IMR-90 (cell line): Measurements from ENCODE around the gene PNMA8A. TPM values are rescaled to one million over a fixed set of nuclear protein-coding genes. Genes with fewer than 3 reads are reported as not detected.

Source experiments
- ATAC-seq: fragments of 200-7000 bp; cut with Tn5 transposase; 2 replicates; pipeline ENCODE4 v1.9.1; 2020; ENCODE audit warnings: low read depth, mild to moderate bottlenecking, moderate library complexity
- BruUV-seq: library from RNA; stranded (reverse); fragments of 400-500 nt; replicated peaks from 2 replicates; lab custom pipeline; 2021; lab: Mats Ljungman, UMichigan
- CTCF ChIA-PET: fragments of 300-600 bp; formaldehyde crosslinking; extraction: SDS; loops from one replicate; lab custom pipeline; 2021; ENCODE audit warnings: antibody characterized with exemption; lab: Yijun Ruan, JAX
- POLR2A ChIA-PET: fragments of 300-600 bp; sonication (Branson Sonifier 250); formaldehyde crosslinking; loops from one replicate; lab custom pipeline; 2022; ENCODE audit warnings: antibody characterized with exemption; ENCODE audit not compliant: unreplicated experiment; lab: Charles Lee
- DNase-seq: peaks from one replicate; pipeline ENCODE4 v3.0.0; 2013
- H2AFZ ChIP-seq: replicated peaks from 2 replicates; pipeline ENCODE3; 2013; ENCODE audit warnings: low read length, mild to moderate bottlenecking; ENCODE audit not compliant: poor library complexity
- H2AK5ac ChIP-seq: 2 replicates; pipeline ENCODE4 v1.6.1; 2013; ENCODE audit warnings: low read depth, low read length, inconsistent platforms
- H2AK9ac ChIP-seq: replicated peaks from 2 replicates; pipeline ENCODE3; 2013; ENCODE audit warnings: mild to moderate bottlenecking, low read depth, low read length, moderate library complexity; ENCODE audit not compliant: poor library complexity
- H2BK120ac ChIP-seq: 2 replicates; pipeline ENCODE4 v1.6.1; 2013; ENCODE audit warnings: low read depth, low read length, inconsistent platforms
- H2BK15ac ChIP-seq: 3 replicates; pipeline ENCODE4 v1.6.1; 2013; ENCODE audit warnings: low read depth, low read length, inconsistent platforms
- H2BK20ac ChIP-seq: 2 replicates; pipeline ENCODE4 v1.6.1; 2013; ENCODE audit warnings: low read depth, mild to moderate bottlenecking, inconsistent platforms, low read length, moderate library complexity
- H2BK5ac ChIP-seq: 2 replicates; pipeline ENCODE4 v1.6.1; 2013; ENCODE audit warnings: mild to moderate bottlenecking, low read depth, low read length, inconsistent platforms; ENCODE audit not compliant: poor library complexity, severe bottlenecking
- H3K14ac ChIP-seq: replicated peaks from 2 replicates; pipeline ENCODE4 v1.6.1; 2013; ENCODE audit warnings: low read depth, low read length, inconsistent platforms
- H3K18ac ChIP-seq: 2 replicates; pipeline ENCODE4 v1.6.1; 2013; ENCODE audit warnings: low read depth, low read length, control low read depth
- H3K23ac ChIP-seq: 2 replicates; pipeline ENCODE4 v1.6.1; 2013; ENCODE audit warnings: low read depth, low read length, inconsistent platforms
- H3K27ac ChIP-seq: 2 replicates; pipeline ENCODE4 v1.5.1; 2013; ENCODE audit warnings: mild to moderate bottlenecking, control low read depth, low read length; ENCODE audit not compliant: insufficient read depth
- H3K27me3 ChIP-seq: 2 replicates; pipeline ENCODE4 v1.6.1; 2013; ENCODE audit warnings: low read length; ENCODE audit not compliant: control insufficient read depth, insufficient read depth
- H3K36me3 ChIP-seq: 2 replicates; pipeline ENCODE4 v1.6.1; 2013; ENCODE audit warnings: low read length, mixed read lengths; ENCODE audit not compliant: control insufficient read depth, insufficient read depth
- H3K4ac ChIP-seq: 2 replicates; pipeline ENCODE4 v1.6.1; 2013; ENCODE audit warnings: low read depth, low read length, inconsistent platforms
- H3K4me1 ChIP-seq: 2 replicates; pipeline ENCODE4 v1.6.1; 2013; ENCODE audit warnings: low read length, mixed read lengths; ENCODE audit not compliant: control insufficient read depth, insufficient read depth
- H3K4me2 ChIP-seq: 2 replicates; pipeline ENCODE4 v1.6.1; 2013; ENCODE audit warnings: low read depth, mild to moderate bottlenecking, control low read depth, low read length, moderate library complexity
- H3K4me3 ChIP-seq: 2 replicates; pipeline ENCODE4 v1.5.1; 2013; ENCODE audit warnings: low read depth, mild to moderate bottlenecking, control low read depth, low read length, moderate library complexity; ENCODE audit not compliant: insufficient read depth
- H3K56ac ChIP-seq: 2 replicates; pipeline ENCODE4 v1.6.1; 2013; ENCODE audit warnings: low read length, inconsistent platforms; ENCODE audit not compliant: insufficient read depth; ENCODE audit errors: extremely low read depth
- H3K79me1 ChIP-seq, 2 experiments: 2 replicates each; pipeline ENCODE4 v1.6.1; 2013; ENCODE audit warnings: low read length in 2 of 2, inconsistent platforms in 1 of 2, low read depth in 1 of 2
- H3K9ac ChIP-seq: 2 replicates; pipeline ENCODE4 v1.6.1; 2013; ENCODE audit warnings: low read depth, low read length, control low read depth
- H3K9me1 ChIP-seq: 2 replicates; pipeline ENCODE4 v1.6.1; 2013; ENCODE audit warnings: low read length, inconsistent platforms; ENCODE audit not compliant: insufficient read depth
- H3K9me3 ChIP-seq: 2 replicates; pipeline ENCODE4 v1.6.1; 2013; ENCODE audit warnings: low read length; ENCODE audit not compliant: control insufficient read depth, insufficient read depth
- H4K20me1 ChIP-seq: 2 replicates; pipeline ENCODE4 v1.6.1; 2013; ENCODE audit warnings: low read length, inconsistent platforms; ENCODE audit not compliant: insufficient read depth
- H4K5ac ChIP-seq: 2 replicates; pipeline ENCODE4 v1.6.1; 2013; ENCODE audit warnings: mild to moderate bottlenecking, low read depth, low read length, control low read depth
- H4K8ac ChIP-seq, 2 experiments: 2 replicates each; pipeline ENCODE4 v1.6.1; 2013; ENCODE audit warnings: low read depth in 2 of 2, low read length in 2 of 2, control low read depth in 1 of 2, inconsistent platforms in 1 of 2
- H4K91ac ChIP-seq: 2 replicates; pipeline ENCODE4 v1.6.1; 2013; ENCODE audit warnings: low read depth, low read length, inconsistent platforms; ENCODE audit not compliant: insufficient read depth
- CEBPB ChIP-seq: IDR thresholded peaks from 2 replicates; pipeline ENCODE4 v1.6.1; 2012; ENCODE audit warnings: low read depth, low read length, improper control_type of control experiment
- FOS ChIP-seq: fragments of 150-350 bp; IDR thresholded peaks from 2 replicates; pipeline ENCODE4 v1.6.1; 2016; ENCODE audit warnings: low read depth, low read length
- MXI1 ChIP-seq: IDR thresholded peaks from 2 replicates; pipeline ENCODE4 v1.6.1; 2012; ENCODE audit warnings: low read depth, mild to moderate bottlenecking, low read length, moderate library complexity, borderline replicate concordance
- NFE2L2 ChIP-seq: fragments of 150-350 bp; IDR thresholded peaks from 2 replicates; pipeline ENCODE4 v1.6.1; 2016; ENCODE audit warnings: low read depth, mild to moderate bottlenecking, low read length
- POLR2A ChIP-seq: IDR thresholded peaks from 2 replicates; pipeline ENCODE4 v1.6.1; 2012; ENCODE audit warnings: mild to moderate bottlenecking, low read depth, low read length
- RAD21 ChIP-seq: IDR thresholded peaks from 2 replicates; pipeline ENCODE4 v1.6.1; 2012; ENCODE audit warnings: low read length, improper control_type of control experiment
- RCOR1 ChIP-seq: IDR thresholded peaks from 2 replicates; pipeline ENCODE4 v1.6.1; 2012; ENCODE audit warnings: mild to moderate bottlenecking, low read length, improper control_type of control experiment; ENCODE audit not compliant: insufficient replicate concordance
- SMC3 ChIP-seq: fragments of 150-350 bp; IDR thresholded peaks from 2 replicates; pipeline ENCODE4 v1.6.1; 2016; ENCODE audit warnings: low read depth, mild to moderate bottlenecking, antibody characterized with exemption, low read length, moderate library complexity
- USF2 ChIP-seq: fragments of 150-350 bp; IDR thresholded peaks from 2 replicates; pipeline ENCODE4 v1.6.1; 2017; ENCODE audit warnings: mild to moderate bottlenecking, antibody characterized with exemption, low read length, low read depth
- WGBS, 2 experiments: methylation state at CpG; one replicate each; pipeline versions ENCODE4 v1.1.5 to v1.1.7; 2013; ENCODE audit warnings: missing lambda C conversion rate in 2 of 2; ENCODE audit not compliant: insufficient read length in 1 of 2; ENCODE audit errors: extremely low coverage in 2 of 2; 5-methylcytosine and 5-hydroxymethylcytosine counted together
- dilution Hi-C: fragments of 300-500 bp; cut with HindIII; formaldehyde crosslinking; loops from one replicate; pipeline ENCODE4 v1.14.3; 2018; ENCODE audit warnings: low sequenced_read_pairs; ENCODE audit not compliant: unreplicated experiment
- in situ Hi-C: fragments of 300-500 bp; cut with MboI; formaldehyde crosslinking; loops from 3 replicates; pipeline ENCODE4 v1.14.3; 2019; ENCODE audit warnings: low sequenced_read_pairs, inconsistent platforms, mixed read lengths
- intact Hi-C: fragments of 100-400 bp; cut with micrococcal nuclease; formaldehyde crosslinking; loops from 2 replicates; pipeline ENCODE4 v1.10.0; 2022
- polyA plus RNA-seq, 3 experiments: library from polyadenylated mRNA; depleted of rRNA; stranded (reverse); fragments of >200 nt; gene quantifications; 2 replicates each; pipeline ENCODE4 v1.2.3, GENCODE V29; 2012; ENCODE audit warnings: low replicate concordance in 1 of 3
- total RNA-seq: library from RNA; depleted of rRNA; stranded (reverse); fragments of >200 nt; gene quantifications from 2 replicates; pipeline ENCODE4 v1.2.3, GENCODE V29; 2012

The PNMA8A gene
- total and polyA plus RNA-seq, 2 of the 4 experiments (the other 2 are of a cell fraction) = 0.77 to 0.90 TPM

GRCh38 chr19:46466536-46467196, 4.7 kb downstream of the PNMA8A start:
- no peak overlapping the region; the same call in 1 of the 2 replicates for H3K56ac ChIP-seq
- H3K9me3 ChIP-seq = no peaks in the 10 kb centered on the region
- intact Hi-C loops (no loop called here), in situ Hi-C loops (no loop called here), dilution Hi-C loops (no loop called here)
- no peaks in the 10 kb centered on the region for H3K79me1 ChIP-seq
- H2BK5ac ChIP-seq = peak overlapping the region; percentile 75
- TF ChIP-seq MXI1 = no peak
- TF ChIP-seq POLR2A = no peak
- no peak for TF ChIP-seq SMC3
- no peak for TF ChIP-seq RCOR1
- no peak for TF ChIP-seq RAD21
- TF ChIP-seq USF2 = no peak
- TF ChIP-seq FOS = peak; percentile 50; the same call in 1 of the 2 replicates
- TF ChIP-seq CEBPB = no peak
- TF ChIP-seq NFE2L2 = no peak
- peak overlapping the region; percentile 10; the same call in 1 of the 2 replicates for H3K23ac ChIP-seq
- H3K9ac ChIP-seq = no peak overlapping the region
- no peaks in the 10 kb centered on the region for H3K36me3 ChIP-seq
- H4K20me1 ChIP-seq = peaks cover 2% of the 10 kb centered on the region; the same call in 1 of the 2 replicates
- peak overlapping the region; percentile 16; the same call in 1 of the 2 replicates for H3K4me3 ChIP-seq
- peak overlapping the region; percentile 87 for H3K4me2 ChIP-seq
- peak overlapping the region in 1 of 2 experiments; percentile 83; a peak in 2 of 4 replicates for H4K8ac ChIP-seq
- H2BK20ac ChIP-seq = peak overlapping the region; percentile 67
- H3K18ac ChIP-seq = peak overlapping the region; percentile 67; the same call in 1 of the 2 replicates
- H3K9me1 ChIP-seq = peaks cover 10% of the 10 kb centered on the region
- BruUV-seq = no TSS peak
- peaks cover 5% of the 10 kb centered on the region; the same call in 1 of the 2 replicates for H3K27me3 ChIP-seq
- H3K27ac ChIP-seq = peak overlapping the region; percentile 18; the same call in 1 of the 2 replicates
- CTCF ChIA-PET = interaction anchor here (0.7 kb wide), 1 partner anchor 71 kb away, joined by 9 read pairs; no protein-coding TSS in a partner anchor
- ATAC-seq (peak; percentile 88), DNase-seq (peak; percentile 92)
- peak overlapping the region; percentile 37; the same call in 2 of the 3 replicates for H2BK15ac ChIP-seq
- no peak overlapping the region for H2AFZ ChIP-seq
- peak overlapping the region; percentile 89 for H2BK120ac ChIP-seq
- H2AK9ac ChIP-seq = no peak overlapping the region
- WGBS, 2 experiments = 35% methylated on average over 6 of the region's 15 CpGs; no CpG with 5 or more reads in 1 of the 2 experiments
- H3K14ac ChIP-seq = peak overlapping the region; percentile 6
- H3K4ac ChIP-seq = peak overlapping the region; percentile 42; the same call in 1 of the 2 replicates
- POLR2A ChIA-PET = no interaction called here
- H2AK5ac ChIP-seq = no peak overlapping the region; the same call in 1 of the 2 replicates
- H4K91ac ChIP-seq = no peak overlapping the region
- H3K4me1 ChIP-seq = peaks cover 11% of the 10 kb centered on the region
- H4K5ac ChIP-seq = no peak overlapping the region
